OCI-LY7 (cell line): ENCODE measurements around the gene DAP3. TPM values are rescaled to one million over a fixed set of nuclear protein-coding genes. Genes with fewer than 3 reads are reported as not detected.
"Not testable (repeated sequence)": the region's sequence is repeated elsewhere in the genome, so short reads cannot be mapped to it uniquely, and the experiment has no call there.

Experiments
- BruUV-seq: library from RNA; stranded (reverse); fragments of 400-500 nt; replicated peaks from 2 replicates; lab custom pipeline; 2021; lab: Mats Ljungman, UMichigan
- CTCF ChIA-PET: fragments of 300-600 bp; sonication (Branson Sonifier 250); formaldehyde crosslinking; loops from one replicate; lab custom pipeline; 2022; ENCODE audit warnings: antibody characterized with exemption; ENCODE audit not compliant: unreplicated experiment; lab: Charles Lee
- POLR2A ChIA-PET: fragments of 300-600 bp; sonication (Branson Sonifier 250); formaldehyde crosslinking; loops from one replicate; lab custom pipeline; 2022; ENCODE audit warnings: antibody characterized with exemption; lab: Charles Lee
- DNase-seq: peaks from one replicate; pipeline ENCODE4 v3.0.0-alpha.2; 2015; ENCODE audit warnings: low spot score
- H2AFZ ChIP-seq: fragments of 200-600 bp; sonication (generic), shearing (Covaris generic); 2 replicates; pipeline ENCODE4 v1.6.1; 2014; ENCODE audit warnings: mild to moderate bottlenecking, antibody characterized with exemption, low read length, moderate library complexity
- H3K27ac ChIP-seq: fragments of 200-600 bp; sonication (generic); 2 replicates; pipeline ENCODE4 v1.5.1; 2014; ENCODE audit warnings: mixed run types, low read depth, mild to moderate bottlenecking, moderate library complexity, low read length, inconsistent platforms; ENCODE audit not compliant: poor library complexity, severe bottlenecking
- H3K36me3 ChIP-seq: fragments of 200-600 bp; sonication (generic); 2 replicates; pipeline ENCODE4 v1.6.1; 2014; ENCODE audit warnings: mild to moderate bottlenecking, antibody characterized with exemption, low read length, moderate library complexity, mixed read lengths; ENCODE audit not compliant: insufficient read depth
- H3K4me1 ChIP-seq: fragments of 200-600 bp; sonication (generic); 2 replicates; pipeline ENCODE4 v1.5.1; 2014; ENCODE audit warnings: mild to moderate bottlenecking, low read length; ENCODE audit not compliant: insufficient read depth, poor library complexity, severe bottlenecking
- H3K4me2 ChIP-seq: fragments of 200-600 bp; sonication (generic); 2 replicates; pipeline ENCODE4 v1.6.1; 2014; ENCODE audit warnings: mild to moderate bottlenecking, low read length
- H3K4me3 ChIP-seq: fragments of 200-600 bp; sonication (generic); 2 replicates; pipeline ENCODE4 v1.5.1; 2014; ENCODE audit warnings: mild to moderate bottlenecking, low read depth, low read length; ENCODE audit not compliant: poor library complexity, severe bottlenecking
- H3K79me2 ChIP-seq: fragments of 200-600 bp; sonication (generic); 2 replicates; pipeline ENCODE4 v1.6.1; 2016; ENCODE audit warnings: low read depth, mild to moderate bottlenecking, low read length, moderate library complexity, mixed read lengths; ENCODE audit not compliant: insufficient read depth
- H3K9me2 ChIP-seq: fragments of 200-600 bp; sonication (generic); 2 replicates; pipeline ENCODE4 v1.6.1; 2016; ENCODE audit warnings: mild to moderate bottlenecking, low read length, mixed read lengths; ENCODE audit not compliant: insufficient read depth
- H3K9me3 ChIP-seq: fragments of 200-600 bp; sonication (generic); 2 replicates; pipeline ENCODE4 v1.6.1; 2014; ENCODE audit warnings: mild to moderate bottlenecking, mixed run types, low read length, mixed read lengths
- H4K20me1 ChIP-seq: fragments of 200-600 bp; sonication (generic); 2 replicates; pipeline ENCODE4 v1.6.1; 2014; ENCODE audit warnings: mild to moderate bottlenecking, antibody characterized with exemption, low read length, moderate library complexity, mixed read lengths; ENCODE audit not compliant: insufficient read depth
- EZH2phosphoT487 ChIP-seq: fragments of 200-600 bp; sonication (generic); IDR thresholded peaks from 2 replicates; pipeline ENCODE4 v1.6.1; 2018; ENCODE audit warnings: low read depth, borderline replicate concordance, mild to moderate bottlenecking, mixed run types, antibody characterized with exemption, low read length, moderate library complexity, mixed read lengths
- intact Hi-C: fragments of 100-400 bp; cut with micrococcal nuclease; formaldehyde crosslinking; loops from one replicate; pipeline ENCODE4 v1.10.0; 2022; ENCODE audit not compliant: unreplicated experiment
- total RNA-seq, 2 experiments: library from RNA; depleted of rRNA in 1 of 2; stranded (reverse); fragments of >200 nt in 1 of 2; shearing (Covaris generic) in 1 of 2; gene quantifications; 2 replicates each; pipeline ENCODE4 v1.2.3, GENCODE V29; 2014 to 2022
- TF ChIP-seq, protein P1 (sequence below): fragments of 200-600 bp; sonication (generic); conservative IDR thresholded peaks from 2 replicates; pipeline ENCODE4 v1.5.1; 2014; ENCODE audit warnings: mild to moderate bottlenecking, antibody characterized with exemption, low read length, moderate library complexity, mixed read lengths

The DAP3 gene
- total RNA-seq, 2 experiments from 2014 or later, result 110 to 178 TPM

DNA sequence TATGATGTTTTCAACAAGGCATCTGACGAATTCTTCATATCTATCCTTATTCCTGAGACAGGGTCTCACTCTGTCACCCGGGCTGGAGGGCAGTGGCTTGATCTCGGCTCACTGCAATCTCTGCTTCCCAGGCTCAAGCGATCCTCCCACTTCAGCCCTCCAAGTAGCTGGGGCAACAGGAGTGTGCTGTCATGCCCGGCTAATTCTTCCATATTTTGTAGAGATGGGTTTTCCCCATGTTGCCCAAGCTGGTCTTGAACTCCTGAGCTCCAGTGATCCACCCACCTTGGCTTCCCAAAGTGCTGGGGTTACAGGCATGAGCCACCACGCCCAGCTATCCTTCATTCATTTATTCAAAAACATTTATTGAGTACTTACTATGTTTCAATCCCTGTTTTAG is 8.4 kb upstream of the DAP3 start:
- H3K9me2 ChIP-seq, result no peaks in the 10 kb centered on the region
- peaks cover 9% of the 10 kb centered on the region for H3K4me1 ChIP-seq
- no peak overlapping the region for H3K4me2 ChIP-seq
- H4K20me1 ChIP-seq, result no peaks in the 10 kb centered on the region
- POLR2A ChIA-PET, result interaction anchor here (0.6 to 1.1 kb wide), 2 partner anchors 80 to 153 kb away, joined by 4 to 7 read pairs; no protein-coding TSS in a partner anchor
- TF ChIP-seq, protein P1, sequence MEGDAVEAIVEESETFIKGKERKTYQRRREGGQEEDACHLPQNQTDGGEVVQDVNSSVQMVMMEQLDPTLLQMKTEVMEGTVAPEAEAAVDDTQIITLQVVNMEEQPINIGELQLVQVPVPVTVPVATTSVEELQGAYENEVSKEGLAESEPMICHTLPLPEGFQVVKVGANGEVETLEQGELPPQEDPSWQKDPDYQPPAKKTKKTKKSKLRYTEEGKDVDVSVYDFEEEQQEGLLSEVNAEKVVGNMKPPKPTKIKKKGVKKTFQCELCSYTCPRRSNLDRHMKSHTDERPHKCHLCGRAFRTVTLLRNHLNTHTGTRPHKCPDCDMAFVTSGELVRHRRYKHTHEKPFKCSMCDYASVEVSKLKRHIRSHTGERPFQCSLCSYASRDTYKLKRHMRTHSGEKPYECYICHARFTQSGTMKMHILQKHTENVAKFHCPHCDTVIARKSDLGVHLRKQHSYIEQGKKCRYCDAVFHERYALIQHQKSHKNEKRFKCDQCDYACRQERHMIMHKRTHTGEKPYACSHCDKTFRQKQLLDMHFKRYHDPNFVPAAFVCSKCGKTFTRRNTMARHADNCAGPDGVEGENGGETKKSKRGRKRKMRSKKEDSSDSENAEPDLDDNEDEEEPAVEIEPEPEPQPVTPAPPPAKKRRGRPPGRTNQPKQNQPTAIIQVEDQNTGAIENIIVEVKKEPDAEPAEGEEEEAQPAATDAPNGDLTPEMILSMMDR, result no peak
- no peak for TF ChIP-seq EZH2phosphoT487
- peaks cover 95% of the 10 kb centered on the region for H3K36me3 ChIP-seq
- no peak overlapping the region for H3K27ac ChIP-seq
- CTCF ChIA-PET, result no interaction called here
- no peaks in the 10 kb centered on the region for H3K9me3 ChIP-seq
- intact Hi-C loops, result no loop called here
- H3K79me2 ChIP-seq, result peaks cover 62% of the 10 kb centered on the region
- H2AFZ ChIP-seq, result no peak overlapping the region
- no peak overlapping the region for H3K4me3 ChIP-seq
- no peak for DNase-seq
- BruUV-seq, result no TSS peak

DNA sequence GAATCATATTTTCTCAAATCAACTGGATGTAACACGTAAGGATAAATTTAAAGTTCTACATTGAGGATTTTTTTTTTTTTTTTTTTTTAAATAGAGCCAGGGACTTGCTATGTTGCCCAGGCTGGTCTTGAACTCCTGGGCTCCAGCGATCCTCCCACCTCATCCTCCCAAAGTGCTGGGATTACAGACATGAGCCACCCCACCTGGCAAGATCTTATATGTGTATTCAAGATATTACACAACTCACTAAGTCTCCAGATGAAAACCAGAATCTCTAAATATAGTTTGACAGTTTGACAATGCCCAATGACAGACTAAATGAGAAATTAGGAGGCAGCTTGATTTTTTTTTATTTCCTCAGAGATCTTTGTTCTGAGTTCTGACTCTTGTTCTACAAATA is 7.1 kb upstream of the DAP3 start:
- no peak overlapping the region for H3K4me2 ChIP-seq
- peaks cover 89% of the 10 kb centered on the region for H3K36me3 ChIP-seq
- H3K27ac ChIP-seq, result no peak overlapping the region
- H3K9me2 ChIP-seq, result no peaks in the 10 kb centered on the region
- TF ChIP-seq, protein P1, result no peak
- TF ChIP-seq EZH2phosphoT487, result no peak
- H4K20me1 ChIP-seq, result no peaks in the 10 kb centered on the region
- H3K4me3 ChIP-seq, result no peak overlapping the region
- peaks cover 74% of the 10 kb centered on the region for H3K79me2 ChIP-seq
- ChIA-PET POLR2A (interaction anchor here (0.7 to 1.3 kb wide), 5 partner anchors 8 to 601 kb away, joined by 3 to 4 read pairs (median 3); partner anchors contain the start of gene SMG5), CTCF (no interaction called here)
- H3K9me3 ChIP-seq, result no peaks in the 10 kb centered on the region
- intact Hi-C loops, result no loop called here
- no peak for DNase-seq
- no TSS peak for BruUV-seq
- H2AFZ ChIP-seq, result no peak overlapping the region
- peaks cover 18% of the 10 kb centered on the region for H3K4me1 ChIP-seq

DNA sequence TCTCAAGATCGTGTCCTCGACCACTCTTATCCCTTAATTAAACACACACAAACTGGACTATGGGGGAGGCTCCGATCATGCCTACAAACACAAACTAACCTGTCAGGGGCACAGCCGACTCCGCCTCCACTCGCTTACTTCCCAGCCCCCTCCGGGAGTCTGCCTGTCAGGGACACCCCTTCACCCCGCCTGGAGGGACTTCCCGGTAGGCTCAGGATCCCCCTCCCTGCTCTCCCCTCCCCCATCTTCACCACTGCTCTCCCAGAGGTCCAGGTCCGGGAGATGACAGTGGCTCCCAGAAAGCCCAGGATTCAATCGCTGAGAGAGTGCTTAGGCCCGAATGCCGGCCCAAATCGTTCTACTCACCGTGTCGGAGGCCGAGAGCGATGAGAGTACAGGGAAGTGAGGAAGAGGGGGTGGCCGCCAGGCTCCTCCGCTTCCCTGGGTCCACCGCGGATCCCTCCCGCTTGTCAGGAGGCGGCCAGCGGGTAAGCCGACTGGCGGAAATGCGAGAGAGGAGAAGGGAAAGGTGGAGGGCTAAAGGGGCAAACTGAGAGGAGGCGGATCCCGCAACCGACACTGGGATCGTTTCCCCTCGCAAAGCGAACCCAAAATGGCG is 1.1 kb upstream of the DAP3 start:
- Histone ChIP-seq H3K27ac (peak overlapping the region; percentile 77), H3K36me3 (peaks cover 63% of the 10 kb centered on the region), H3K4me3 (peak overlapping the region; percentile 93), H3K79me2 (peaks cover 90% of the 10 kb centered on the region), H3K4me1 (peaks cover 25% of the 10 kb centered on the region), H3K4me2 (peak overlapping the region; percentile 58), H3K9me3 (peaks cover 19% of the 10 kb centered on the region), H2AFZ (peak overlapping the region; percentile 22; the same call in 1 of the 2 replicates)
- H3K9me2 ChIP-seq, intact Hi-C loops, H4K20me1 ChIP-seq, BruUV-seq, DNase-seq, CTCF ChIA-PET, POLR2A ChIA-PET: not testable (repeated sequence)
